Liver (tissue), 3 donors: Measurements from ENCODE around the gene TMEM170A.

ENCODE experiments used
- CTCF ChIP-seq: fragments of 150-350 bp; IDR thresholded peaks from 2 replicates; pipeline ENCODE4 v1.5.1; 2017; ENCODE audit warnings: improper control_type of control experiment, low read depth, low read length; ENCODE audit not compliant: missing input control
- NR2F2 ChIP-seq: IDR thresholded peaks from 2 replicates; pipeline ENCODE4 v1.6.1; 2016; ENCODE audit warnings: antibody characterized with exemption
- donor health status: healthy.
- donor health status: healthy.

GRCh38 chr16:75462806-75463205 lies 1.7 kb downstream of the TMEM170A start:
- TF ChIP-seq CTCF = no peak
- TF ChIP-seq NR2F2 = no peak
